ENCODE data around the gene SLC6A6. TPM values are rescaled to one million over a fixed set of nuclear protein-coding genes. Genes with fewer than 3 reads are reported as not detected.

SLC6A6 gene
- total RNA-seq, 3 donors from 2014 or later: 22.1 to 52.4 (median 27.5) TPM

DNA sequence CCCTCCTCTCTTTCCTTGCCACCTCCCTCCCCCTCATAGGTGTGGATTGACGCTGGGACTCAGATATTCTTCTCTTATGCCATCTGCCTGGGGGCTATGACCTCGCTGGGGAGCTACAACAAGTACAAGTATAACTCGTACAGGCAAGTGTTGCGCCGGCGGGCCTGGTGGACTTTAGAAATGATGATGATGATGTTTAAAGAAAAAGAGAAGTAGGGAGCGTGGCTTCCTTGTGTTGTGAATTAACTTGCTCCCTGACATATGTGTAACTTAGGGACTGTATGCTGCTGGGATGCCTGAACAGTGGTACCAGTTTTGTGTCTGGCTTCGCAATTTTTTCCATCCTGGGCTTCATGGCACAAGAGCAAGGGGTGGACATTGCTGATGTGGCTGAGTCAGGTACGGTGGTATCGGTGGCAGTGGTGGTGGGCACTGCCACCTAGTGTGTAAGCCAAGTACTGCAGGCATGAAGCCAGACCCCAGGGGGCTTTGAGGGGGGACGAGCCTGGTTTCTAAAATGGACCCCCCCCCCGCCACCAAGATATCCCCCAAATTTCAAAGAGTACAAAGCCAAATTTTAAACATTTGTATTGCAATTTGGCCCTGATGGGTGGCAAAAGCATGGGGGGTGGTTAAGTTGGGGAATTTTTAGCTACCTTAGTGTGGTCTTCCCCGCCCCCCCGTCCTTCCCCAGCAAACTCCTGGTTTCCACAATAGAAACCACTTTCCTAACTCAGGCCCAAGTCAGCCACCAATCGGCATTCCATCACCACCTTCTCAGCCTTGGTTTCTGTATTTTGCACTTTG lies 65.6 kb downstream of the SLC6A6 start:
- DNase-seq (ENCODE audit: low spot score in 2 of 2): peak in 1 of 2 donors; percentile 44
- no peaks in the 10 kb centered on the region for H3K36me3 ChIP-seq
- no peak overlapping the region for H3K4me3 ChIP-seq
- TF ChIP-seq CTCF (IDR thresholded peaks at IDR 0.05) (peak; percentile 82 to 94 (median 92)), POLR2A (IDR thresholded peaks at IDR 0.05) (no peak), POLR2AphosphoS5 (IDR thresholded peaks at IDR 0.05) (no peak)
- H3K9me3 ChIP-seq: no peaks in the 10 kb centered on the region
- intact Hi-C loops (cut with DNase I; ENCODE audit: low total_unique reads): loop anchor here (5.0 kb wide), 1 partner anchor 206 kb away; no protein-coding TSS in a partner anchor
- H3K27me3 ChIP-seq: no peaks in the 10 kb centered on the region
- H3K4me1 ChIP-seq: no peaks in the 10 kb centered on the region
- H3K27ac ChIP-seq: no peak overlapping the region

DNA sequence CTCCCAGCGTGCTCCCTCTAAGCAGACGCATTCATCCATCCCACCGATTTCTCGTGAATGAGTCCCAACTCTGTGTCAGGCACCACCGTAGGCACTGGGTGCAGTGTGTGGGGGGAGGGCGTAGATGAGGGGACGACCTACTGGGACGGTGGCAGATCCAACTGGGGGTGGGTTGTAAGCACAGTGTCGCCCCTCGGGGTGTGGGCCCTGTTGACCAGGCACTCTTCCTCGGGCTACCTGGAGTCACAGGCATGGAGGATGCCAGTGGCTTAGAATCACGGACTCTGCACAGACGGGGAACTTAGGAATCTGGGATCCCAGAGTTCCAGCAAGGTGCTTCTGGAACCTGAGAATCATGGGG lies 66.2 kb downstream of the SLC6A6 start:
- no peak overlapping the region for H3K4me3 ChIP-seq
- TF ChIP-seq CTCF (IDR thresholded peaks at IDR 0.05) (no peak), POLR2A (IDR thresholded peaks at IDR 0.05) (no peak), POLR2AphosphoS5 (IDR thresholded peaks at IDR 0.05) (no peak)
- no peaks in the 10 kb centered on the region for H3K27me3 ChIP-seq
- no peak for DNase-seq (ENCODE audit: low spot score in 2 of 2)
- no peaks in the 10 kb centered on the region for H3K36me3 ChIP-seq
- H3K27ac ChIP-seq: no peak overlapping the region
- intact Hi-C loops (cut with DNase I; ENCODE audit: low total_unique reads): loop anchor here (5.0 kb wide), 1 partner anchor 206 kb away; no protein-coding TSS in a partner anchor
- H3K9me3 ChIP-seq: no peaks in the 10 kb centered on the region
- H3K4me1 ChIP-seq: no peaks in the 10 kb centered on the region

- Histone ChIP-seq H3K4me1 (no peaks in the 10 kb centered on the region), H3K4me3 (no peak overlapping the region), H3K9me3 (no peaks in the 10 kb centered on the region), H3K27me3 (no peaks in the 10 kb centered on the region), H3K27ac (no peak overlapping the region), H3K36me3 (peaks cover 3% of the 10 kb centered on the region)
- TF ChIP-seq CTCF (IDR thresholded peaks at IDR 0.05) (no peak), POLR2AphosphoS5 (IDR thresholded peaks at IDR 0.05) (no peak), POLR2A (IDR thresholded peaks at IDR 0.05) (no peak)
- no peak for DNase-seq (ENCODE audit: low spot score in 2 of 2)
- intact Hi-C loops (cut with DNase I; ENCODE audit: low total_unique reads): no loop called here
Observed at GRCh38 chr3:14470461-14470860, 68.1 kb downstream of the SLC6A6 start.

DNA sequence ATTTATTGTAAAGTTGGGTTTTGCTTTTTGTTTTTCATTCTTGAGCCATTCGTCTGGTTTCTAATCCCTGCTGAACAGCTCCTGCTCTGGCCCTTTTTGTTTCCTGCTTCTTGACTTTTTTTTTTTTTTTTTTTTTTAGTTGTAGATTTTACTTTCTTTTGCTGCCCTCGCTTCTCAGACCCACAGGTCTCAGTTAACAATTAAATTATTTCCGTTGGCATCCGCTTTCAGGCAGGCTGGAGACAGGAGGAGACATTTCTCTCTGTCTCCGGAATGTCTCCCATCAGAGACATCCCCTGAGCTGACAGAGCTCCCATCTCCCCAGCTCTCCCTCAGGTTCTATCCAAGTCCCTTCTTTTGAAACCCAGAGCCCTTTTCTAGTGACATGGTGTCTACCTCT lies 68.6 kb downstream of the SLC6A6 start:
- intact Hi-C loops (cut with DNase I; ENCODE audit: low total_unique reads): no loop called here
- Histone ChIP-seq H3K27me3 (no peaks in the 10 kb centered on the region), H3K36me3 (peaks cover 3% of the 10 kb centered on the region), H3K9me3 (no peaks in the 10 kb centered on the region), H3K4me1 (no peaks in the 10 kb centered on the region), H3K4me3 (no peak overlapping the region), H3K27ac (no peak overlapping the region)
- no peak for DNase-seq (ENCODE audit: low spot score in 2 of 2)
- TF ChIP-seq POLR2AphosphoS5 (IDR thresholded peaks at IDR 0.05): no peak
- TF ChIP-seq CTCF (IDR thresholded peaks at IDR 0.05): no peak
- no peak for TF ChIP-seq POLR2A (IDR thresholded peaks at IDR 0.05)

DNA sequence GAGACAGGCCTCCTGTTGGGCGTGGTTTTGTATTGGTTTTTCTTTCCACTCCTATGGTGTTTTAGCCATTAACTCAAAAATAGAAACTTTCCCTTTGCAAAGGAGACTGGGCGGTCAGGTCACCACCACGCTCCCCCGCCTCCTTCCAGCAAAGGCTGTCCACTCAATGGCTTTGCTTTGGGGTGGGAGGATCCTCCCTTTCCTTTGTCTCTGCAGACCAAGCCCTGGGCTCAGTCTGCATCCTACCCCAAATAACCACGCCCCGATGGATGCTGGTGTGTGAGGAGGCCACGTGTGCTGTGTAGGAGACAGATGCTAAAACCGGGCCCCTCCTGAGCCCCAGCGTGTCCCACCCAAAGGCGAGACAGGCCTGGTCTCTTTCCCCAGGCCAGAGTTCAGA lies 69.3 kb downstream of the SLC6A6 start:
- no peaks in the 10 kb centered on the region for H3K27me3 ChIP-seq
- no peak overlapping the region for H3K27ac ChIP-seq
- no peaks in the 10 kb centered on the region for H3K9me3 ChIP-seq
- TF ChIP-seq POLR2A (IDR thresholded peaks at IDR 0.05) (no peak), POLR2AphosphoS5 (IDR thresholded peaks at IDR 0.05) (no peak), CTCF (IDR thresholded peaks at IDR 0.05) (no peak)
- peaks cover 3% of the 10 kb centered on the region for H3K36me3 ChIP-seq
- intact Hi-C loops (cut with DNase I; ENCODE audit: low total_unique reads): no loop called here
- no peak for DNase-seq (ENCODE audit: low spot score in 2 of 2)
- H3K4me1 ChIP-seq: no peaks in the 10 kb centered on the region
- H3K4me3 ChIP-seq: no peak overlapping the region

Measured in breast epithelium (tissue), 4 donors.